GM12878 (cell line): ENCODE data around the gene ZBTB5. TPM values are rescaled to one million over a fixed set of nuclear protein-coding genes. Genes with fewer than 3 reads are reported as not detected.

ENCODE experiments used
- ATAC-seq: fragments of 200-7000 bp; cut with Tn5 transposase; 3 replicates; pipeline ENCODE4 v1.9.1; 2020; ENCODE audit warnings: mild to moderate bottlenecking, moderate library complexity
- BruUV-seq: library from RNA; stranded (reverse); fragments of 400-500 nt; replicated peaks from 2 replicates; lab custom pipeline; 2021; lab: Mats Ljungman, UMichigan
- CTCF ChIA-PET: fragments of 300-600 bp; sonication (Branson Sonifier 250); formaldehyde crosslinking; extraction: SDS; loops from one replicate; lab custom pipeline; 2021; ENCODE audit warnings: inconsistent platforms; lab: Yijun Ruan, JAX
- POLR2A ChIA-PET: fragments of 350-600 bp; formaldehyde crosslinking; extraction: SDS; loops from one replicate; lab custom pipeline; 2021; ENCODE audit warnings: inconsistent platforms; lab: Charles Lee
- RAD21 ChIA-PET: fragments of 300-600 bp; sonication (Branson Sonifier 250); formaldehyde crosslinking; loops from one replicate; lab custom pipeline; 2023; ENCODE audit warnings: antibody characterized with exemption; ENCODE audit not compliant: unreplicated experiment; lab: Charles Lee
- SMC1A ChIA-PET: fragments of 300-600 bp; sonication (Branson Sonifier 250); formaldehyde crosslinking; loops from one replicate; lab custom pipeline; 2023; ENCODE audit not compliant: unreplicated experiment, uncharacterized antibody; lab: Charles Lee
- DNase-seq: peaks from one replicate; pipeline ENCODE4 v3.0.0-alpha.2; 2011; ENCODE audit warnings: low read depth, low spot score
- FAIRE-seq: peaks from 3 replicates; lab custom pipeline; 2011; peaks lifted over from hg19 to GRCh38; lab: Jason Lieb, UNC
- H2AFZ ChIP-seq: 2 replicates; pipeline ENCODE4 v1.6.0; 2011; ENCODE audit warnings: low read depth, low read length, control low read depth; ENCODE audit not compliant: control insufficient read depth
- H3K27ac ChIP-seq: 2 replicates; pipeline ENCODE4 v1.5.1; 2011; ENCODE audit warnings: control low read depth; ENCODE audit not compliant: control insufficient read depth, insufficient read depth
- H3K27me3 ChIP-seq, 2 experiments: replicated peaks in 1 of 2; 2 replicates each; pipeline versions ENCODE4 v1.6.0 to v1.6.1; 2011; ENCODE audit warnings: low read length in 1 of 2; ENCODE audit not compliant: control insufficient read depth in 2 of 2, insufficient read depth in 2 of 2
- H3K36me3 ChIP-seq, 2 experiments: 2 replicates each; pipeline ENCODE4 v1.5.1; 2011; ENCODE audit warnings: low read length in 1 of 2; ENCODE audit not compliant: control insufficient read depth in 2 of 2, insufficient read depth in 2 of 2
- H3K4me1 ChIP-seq: 2 replicates; pipeline ENCODE4 v1.6.1; 2011; ENCODE audit warnings: mild to moderate bottlenecking, low read length, moderate library complexity, mixed read lengths; ENCODE audit not compliant: control insufficient read depth, insufficient read depth
- H3K4me2 ChIP-seq: 2 replicates; pipeline ENCODE4 v1.6.0; 2011; ENCODE audit warnings: control low read depth; ENCODE audit not compliant: control insufficient read depth, insufficient read depth
- H3K4me3 ChIP-seq: fragments of 200-600 bp; sonication (generic); 2 replicates; pipeline ENCODE4 v1.5.1; 2016
- H3K79me2 ChIP-seq: 2 replicates; pipeline ENCODE4 v1.6.0; 2011; ENCODE audit warnings: low read length; ENCODE audit not compliant: control insufficient read depth, insufficient read depth
- H3K9ac ChIP-seq: 2 replicates; pipeline ENCODE4 v1.8.0; 2011; ENCODE audit warnings: low read length, control low read depth, mixed read lengths; ENCODE audit not compliant: control insufficient read depth, insufficient read depth
- H3K9me3 ChIP-seq: replicated peaks from 3 replicates; pipeline ENCODE4 v1.5.1; 2011; ENCODE audit warnings: mild to moderate bottlenecking, low read length; ENCODE audit not compliant: control insufficient read depth, insufficient read depth
- H4K20me1 ChIP-seq: 2 replicates; pipeline ENCODE4 v1.6.0; 2011; ENCODE audit not compliant: control insufficient read depth, insufficient read depth
- BACH1 ChIP-seq: fragments of 450-650 bp; IDR thresholded peaks from 2 replicates; pipeline ENCODE4 v1.6.1; 2017; ENCODE audit warnings: mild to moderate bottlenecking, borderline replicate concordance
- CREB1 ChIP-seq: IDR thresholded peaks from 2 replicates; pipeline ENCODE4 v1.6.1; 2012; ENCODE audit warnings: low read depth, mild to moderate bottlenecking, inconsistent platforms
- GATAD2B ChIP-seq: fragments of 450-650 bp; conservative IDR thresholded peaks from 2 replicates; pipeline ENCODE4 v1.6.1; 2017; ENCODE audit warnings: low read depth, mild to moderate bottlenecking, moderate library complexity
- HCFC1 ChIP-seq: fragments of 150-350 bp; IDR thresholded peaks from 2 replicates; pipeline ENCODE4 v1.6.1; 2014; ENCODE audit warnings: low read length
- HDGF ChIP-seq: fragments of 450-650 bp; IDR thresholded peaks from 2 replicates; pipeline ENCODE4 v1.6.1; 2016; ENCODE audit warnings: antibody characterized with exemption
- JUNB ChIP-seq: IDR thresholded peaks from 2 replicates; pipeline ENCODE4 v1.6.1; 2016; ENCODE audit warnings: antibody characterized with exemption, mild to moderate bottlenecking
- NBN ChIP-seq: fragments of 450-650 bp; IDR thresholded peaks from 2 replicates; pipeline ENCODE4 v1.6.1; 2016
- NR2C2 ChIP-seq: IDR thresholded peaks from 2 replicates; pipeline ENCODE4 v1.6.1; 2011; ENCODE audit warnings: borderline replicate concordance, low read depth; ENCODE audit not compliant: control insufficient read depth, insufficient read length
- SMAD5 ChIP-seq: IDR thresholded peaks from 2 replicates; pipeline ENCODE4 v1.6.1; 2016; ENCODE audit warnings: antibody characterized with exemption, low read depth
- SRF ChIP-seq, 2 experiments: IDR thresholded peaks; 2 replicates each; pipeline ENCODE4 v1.6.1; 2011; ENCODE audit warnings: low read depth in 2 of 2, low read length in 2 of 2, mild to moderate bottlenecking in 1 of 2, moderate library complexity in 1 of 2
- SUPT20H ChIP-seq: IDR thresholded peaks from 2 replicates; pipeline ENCODE4 v1.6.1; 2011; ENCODE audit warnings: low read depth, mild to moderate bottlenecking, low read length, moderate library complexity, borderline replicate concordance; ENCODE audit not compliant: control insufficient read depth
- YBX1 ChIP-seq: fragments of 450-650 bp; IDR thresholded peaks from 2 replicates; pipeline ENCODE4 v1.6.1; 2016; ENCODE audit warnings: antibody characterized with exemption
- ZNF207 ChIP-seq: fragments of 450-650 bp; IDR thresholded peaks from 2 replicates; pipeline ENCODE4 v1.6.1; 2014; ENCODE audit warnings: antibody characterized with exemption, mild to moderate bottlenecking, borderline replicate concordance
- ZNF24 ChIP-seq: fragments of 450-650 bp; IDR thresholded peaks from 2 replicates; pipeline ENCODE4 v1.6.1; 2017; ENCODE audit warnings: antibody characterized with exemption, mild to moderate bottlenecking
- in situ Hi-C: fragments of 300-500 bp; cut with MboI; formaldehyde crosslinking; loops from 9 replicates; pipeline ENCODE4 v1.14.3; 2018; ENCODE audit warnings: mixed read lengths
- intact Hi-C: fragments of 100-400 bp; cut with micrococcal nuclease; formaldehyde crosslinking; loops from one replicate; pipeline ENCODE4 v1.14.2; 2022; ENCODE audit not compliant: unreplicated experiment
- polyA plus RNA-seq, 11 experiments: library from polyadenylated mRNA; depleted of rRNA in 4 of 11; unstranded in 6 of 11; stranded (reverse) in 5 of 11; fragments of >200 nt; fragmentation: Nextera tagmentation in 4 of 11; fragmentation: Illumina TruSeq in 1 of 11; extraction: Ambion mirVana in 4 of 11; extraction: Trizol in 1 of 11; gene quantifications; 1 replicate in 1 of 11; 2 replicates in 10 of 11; pipeline versions ENCODE4 v1.2.1 to v1.2.3, GENCODE V29; 2011 to 2016; ENCODE audit warnings: inconsistent platforms in 2 of 11, missing spikeins in 2 of 11, low read depth in 1 of 11
- total RNA-seq, 4 experiments: library from RNA; depleted of rRNA in 3 of 4; stranded (reverse); fragments of >200 nt in 3 of 4; fragmentation: Illumina TruSeq in 1 of 4; extraction: Trizol in 1 of 4; gene quantifications; 2 replicates each; pipeline versions ENCODE4 v1.2.1 to v1.2.3, GENCODE V29; 2013 to 2021
- TF ChIP-seq, protein P1 (sequence below): IDR thresholded peaks from 2 replicates; pipeline ENCODE4 v1.6.1; 2012; ENCODE audit warnings: improper control_type of control experiment, low read depth, low read length; ENCODE audit not compliant: insufficient replicate concordance
- TF ChIP-seq, protein P2 (sequence below): fragments of 450-650 bp; IDR thresholded peaks from 2 replicates; pipeline ENCODE4 v1.6.1; 2017; ENCODE audit warnings: borderline replicate concordance
- TF ChIP-seq, protein P3 (sequence below): fragments of 450-650 bp; IDR thresholded peaks from 2 replicates; pipeline ENCODE4 v1.6.1; 2016; ENCODE audit warnings: mild to moderate bottlenecking

Gene ZBTB5
- total and polyA plus RNA-seq, 10 of the 15 experiments (the other 5 are each of a cell fraction or from before 2014, with no cell fraction given) = 1.4 to 32.5 (median 12.1) TPM

DNA sequence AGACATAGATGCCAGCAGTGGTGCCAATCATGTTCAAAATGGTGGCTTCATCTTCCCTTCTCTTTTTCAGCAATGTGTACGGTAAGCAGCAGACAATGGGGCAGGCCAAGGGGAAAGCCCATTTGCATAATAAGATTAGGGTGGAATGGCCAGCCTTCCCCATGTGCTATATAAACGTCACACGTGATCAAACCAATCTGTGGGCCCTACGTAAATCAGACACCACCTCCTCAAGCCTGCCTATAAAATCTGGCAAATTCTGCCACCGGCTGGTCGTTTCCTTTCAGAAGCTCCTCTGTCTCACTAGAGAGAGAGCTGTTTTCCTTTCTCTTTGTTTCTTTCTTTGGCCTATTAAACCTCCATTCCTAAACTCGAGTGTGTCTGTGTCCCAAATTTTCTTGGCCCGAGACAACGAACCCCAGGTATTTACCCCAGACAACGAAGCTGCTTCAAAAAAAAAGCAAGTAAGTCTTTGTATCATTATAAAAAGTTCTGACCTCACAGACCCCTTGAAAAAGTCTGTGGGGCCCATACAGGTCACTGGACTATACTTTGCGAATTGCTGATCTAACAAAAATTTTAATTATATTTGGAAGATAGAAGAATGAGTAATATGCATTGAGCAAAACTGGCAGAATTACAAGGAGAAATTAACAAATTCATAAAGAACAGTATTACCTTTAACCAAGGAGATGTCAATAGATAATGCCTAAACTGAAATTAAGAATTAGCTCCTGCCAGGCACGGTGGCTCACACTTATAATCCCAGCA is 15.2 kb downstream of the ZBTB5 start (continued):
- TF ChIP-seq, protein P1, sequence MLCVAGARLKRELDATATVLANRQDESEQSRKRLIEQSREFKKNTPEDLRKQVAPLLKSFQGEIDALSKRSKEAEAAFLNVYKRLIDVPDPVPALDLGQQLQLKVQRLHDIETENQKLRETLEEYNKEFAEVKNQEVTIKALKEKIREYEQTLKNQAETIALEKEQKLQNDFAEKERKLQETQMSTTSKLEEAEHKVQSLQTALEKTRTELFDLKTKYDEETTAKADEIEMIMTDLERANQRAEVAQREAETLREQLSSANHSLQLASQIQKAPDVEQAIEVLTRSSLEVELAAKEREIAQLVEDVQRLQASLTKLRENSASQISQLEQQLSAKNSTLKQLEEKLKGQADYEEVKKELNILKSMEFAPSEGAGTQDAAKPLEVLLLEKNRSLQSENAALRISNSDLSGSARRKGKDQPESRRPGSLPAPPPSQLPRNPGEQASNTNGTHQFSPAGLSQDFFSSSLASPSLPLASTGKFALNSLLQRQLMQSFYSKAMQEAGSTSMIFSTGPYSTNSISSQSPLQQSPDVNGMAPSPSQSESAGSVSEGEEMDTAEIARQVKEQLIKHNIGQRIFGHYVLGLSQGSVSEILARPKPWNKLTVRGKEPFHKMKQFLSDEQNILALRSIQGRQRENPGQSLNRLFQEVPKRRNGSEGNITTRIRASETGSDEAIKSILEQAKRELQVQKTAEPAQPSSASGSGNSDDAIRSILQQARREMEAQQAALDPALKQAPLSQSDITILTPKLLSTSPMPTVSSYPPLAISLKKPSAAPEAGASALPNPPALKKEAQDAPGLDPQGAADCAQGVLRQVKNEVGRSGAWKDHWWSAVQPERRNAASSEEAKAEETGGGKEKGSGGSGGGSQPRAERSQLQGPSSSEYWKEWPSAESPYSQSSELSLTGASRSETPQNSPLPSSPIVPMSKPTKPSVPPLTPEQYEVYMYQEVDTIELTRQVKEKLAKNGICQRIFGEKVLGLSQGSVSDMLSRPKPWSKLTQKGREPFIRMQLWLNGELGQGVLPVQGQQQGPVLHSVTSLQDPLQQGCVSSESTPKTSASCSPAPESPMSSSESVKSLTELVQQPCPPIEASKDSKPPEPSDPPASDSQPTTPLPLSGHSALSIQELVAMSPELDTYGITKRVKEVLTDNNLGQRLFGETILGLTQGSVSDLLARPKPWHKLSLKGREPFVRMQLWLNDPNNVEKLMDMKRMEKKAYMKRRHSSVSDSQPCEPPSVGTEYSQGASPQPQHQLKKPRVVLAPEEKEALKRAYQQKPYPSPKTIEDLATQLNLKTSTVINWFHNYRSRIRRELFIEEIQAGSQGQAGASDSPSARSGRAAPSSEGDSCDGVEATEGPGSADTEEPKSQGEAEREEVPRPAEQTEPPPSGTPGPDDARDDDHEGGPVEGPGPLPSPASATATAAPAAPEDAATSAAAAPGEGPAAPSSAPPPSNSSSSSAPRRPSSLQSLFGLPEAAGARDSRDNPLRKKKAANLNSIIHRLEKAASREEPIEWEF = no peak
- TF ChIP-seq HCFC1 (no peak), SRF (IDR thresholded peaks at IDR 0.05; ENCODE audit: low read depth in 2 of 2, low read length in 2 of 2) (no peak)

DNA sequence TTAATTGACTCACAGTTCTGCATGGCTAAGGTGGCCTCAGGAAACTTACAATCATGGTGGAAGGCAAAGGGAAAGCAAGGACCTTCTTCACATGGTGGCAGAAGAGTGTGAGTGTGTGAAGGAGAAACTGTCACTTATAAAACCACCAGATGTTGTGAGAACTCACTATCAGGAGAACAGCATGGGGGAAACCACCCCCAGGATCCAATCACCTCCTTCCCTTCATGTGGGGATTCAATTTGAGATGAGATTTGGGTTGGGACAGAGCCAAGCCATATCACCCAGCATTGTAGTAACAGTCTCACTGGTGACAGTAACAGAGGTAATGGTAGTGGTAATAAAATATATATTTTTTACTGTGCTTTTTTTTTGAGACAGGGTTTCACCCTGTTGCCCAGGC is 18.1 kb downstream of the ZBTB5 start:
- Histone ChIP-seq H3K79me2 (peaks cover 19% of the 10 kb centered on the region), H3K9me3 (no peaks in the 10 kb centered on the region), H3K4me3 (no peak overlapping the region), H3K9ac (no peak overlapping the region), H4K20me1 (no peaks in the 10 kb centered on the region), H2AFZ (no peak overlapping the region), H3K36me3 (peaks cover 1 to 9% of the 10 kb centered on the region in 2 experiments; a peak in 3 of 4 replicates), H3K27me3 (no peaks in the 10 kb centered on the region), H3K27ac (no peak overlapping the region), H3K4me1 (no peaks in the 10 kb centered on the region), H3K4me2 (no peak overlapping the region)
- RAD21 ChIA-PET = no interaction called here
- SMC1A ChIA-PET = interaction anchor here (1.1 kb wide), 1 partner anchor 13 kb away, joined by 3 read pairs; no protein-coding TSS in a partner anchor
- intact Hi-C loops = no loop called here
- in situ Hi-C loops = no loop called here
- FAIRE-seq (no peak), DNase-seq (no peak), ATAC-seq (no peak; the same call in 2 of the 3 replicates)
- CTCF ChIA-PET = no interaction called here
- POLR2A ChIA-PET = no interaction called here
- BruUV-seq = no TSS peak
- TF ChIP-seq YBX1 = no peak
- TF ChIP-seq BACH1 = no peak
- TF ChIP-seq, protein P2, sequence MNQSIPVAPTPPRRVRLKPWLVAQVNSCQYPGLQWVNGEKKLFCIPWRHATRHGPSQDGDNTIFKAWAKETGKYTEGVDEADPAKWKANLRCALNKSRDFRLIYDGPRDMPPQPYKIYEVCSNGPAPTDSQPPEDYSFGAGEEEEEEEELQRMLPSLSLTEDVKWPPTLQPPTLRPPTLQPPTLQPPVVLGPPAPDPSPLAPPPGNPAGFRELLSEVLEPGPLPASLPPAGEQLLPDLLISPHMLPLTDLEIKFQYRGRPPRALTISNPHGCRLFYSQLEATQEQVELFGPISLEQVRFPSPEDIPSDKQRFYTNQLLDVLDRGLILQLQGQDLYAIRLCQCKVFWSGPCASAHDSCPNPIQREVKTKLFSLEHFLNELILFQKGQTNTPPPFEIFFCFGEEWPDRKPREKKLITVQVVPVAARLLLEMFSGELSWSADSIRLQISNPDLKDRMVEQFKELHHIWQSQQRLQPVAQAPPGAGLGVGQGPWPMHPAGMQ = no peak
- no peak for TF ChIP-seq SMAD5
- TF ChIP-seq SUPT20H = no peak
- TF ChIP-seq JUNB = no peak
- no peak for TF ChIP-seq GATAD2B
- no peak for TF ChIP-seq HDGF
- no peak for TF ChIP-seq CREB1
- TF ChIP-seq ZNF207 = no peak
- TF ChIP-seq NBN = no peak
- no peak for TF ChIP-seq ZNF24
- TF ChIP-seq NR2C2 = no peak
- TF ChIP-seq, protein P3, sequence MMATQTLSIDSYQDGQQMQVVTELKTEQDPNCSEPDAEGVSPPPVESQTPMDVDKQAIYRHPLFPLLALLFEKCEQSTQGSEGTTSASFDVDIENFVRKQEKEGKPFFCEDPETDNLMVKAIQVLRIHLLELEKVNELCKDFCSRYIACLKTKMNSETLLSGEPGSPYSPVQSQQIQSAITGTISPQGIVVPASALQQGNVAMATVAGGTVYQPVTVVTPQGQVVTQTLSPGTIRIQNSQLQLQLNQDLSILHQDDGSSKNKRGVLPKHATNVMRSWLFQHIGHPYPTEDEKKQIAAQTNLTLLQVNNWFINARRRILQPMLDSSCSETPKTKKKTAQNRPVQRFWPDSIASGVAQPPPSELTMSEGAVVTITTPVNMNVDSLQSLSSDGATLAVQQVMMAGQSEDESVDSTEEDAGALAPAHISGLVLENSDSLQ = no peak
